Breast epithelium (tissue), 4 donors: ENCODE results near the gene KAT2B. TPM values are rescaled to one million over a fixed set of nuclear protein-coding genes. Genes with fewer than 3 reads are reported as not detected.

Source experiments
- DNase-seq, 2 donors: peaks; one replicate each; pipeline ENCODE4 v3.0.0-alpha.2; 2019; ENCODE audit warnings: low spot score in 2 of 2
- H3K27ac ChIP-seq, 2 donors: fragments of 200-600 bp; sonication (generic) in 1 of 2; one replicate each; pipeline ENCODE4 v1.5.1; 2016 to 2019; ENCODE audit warnings: mild to moderate bottlenecking in 1 of 2
- H3K27me3 ChIP-seq, 2 donors: fragments of 200-600 bp; sonication (generic) in 1 of 2; one replicate each; pipeline versions ENCODE4 v1.5.1 to v1.6.0; 2017 to 2019; ENCODE audit warnings: control low read depth in 1 of 2, mild to moderate bottlenecking in 1 of 2
- H3K36me3 ChIP-seq: fragments of 200-600 bp; one replicate; pipeline ENCODE4 v1.5.1; 2019
- H3K4me1 ChIP-seq, 2 donors: fragments of 200-600 bp; sonication (generic); one replicate each; pipeline ENCODE4 v1.5.1; 2016 to 2019; ENCODE audit warnings: control low read depth in 1 of 2
- H3K4me3 ChIP-seq, 3 donors: fragments of 200-600 bp; sonication (generic); 1 replicate in 2 of 3; 2 replicates in 1 of 3; pipeline ENCODE4 v1.5.1; 2016 to 2019; ENCODE audit warnings: mild to moderate bottlenecking in 3 of 3, moderate library complexity in 2 of 3
- H3K9me3 ChIP-seq, 2 donors: fragments of 200-600 bp; sonication (generic) in 1 of 2; one replicate each; pipeline ENCODE4 v1.5.1; 2016 to 2019; ENCODE audit warnings: control low read depth in 1 of 2
- CTCF ChIP-seq, 3 donors: fragments of 450-650 bp; IDR thresholded peaks; one replicate each; pipeline ENCODE4 v1.5.1; 2016 to 2017; ENCODE audit warnings: antibody characterized with exemption in 3 of 3, mild to moderate bottlenecking in 3 of 3, moderate library complexity in 3 of 3
- POLR2A ChIP-seq: fragments of 450-650 bp; IDR thresholded peaks from one replicate; pipeline ENCODE4 v1.6.1; 2016; ENCODE audit warnings: antibody characterized with exemption, mild to moderate bottlenecking, moderate library complexity
- POLR2AphosphoS5 ChIP-seq, 3 donors: sonication (generic); formaldehyde crosslinking; IDR thresholded peaks; one replicate each; pipeline ENCODE4 v1.6.1; 2017; ENCODE audit warnings: antibody characterized with exemption in 3 of 3
- intact Hi-C: fragments of 100-400 bp; cut with DNase I; formaldehyde crosslinking; loops from one replicate; pipeline ENCODE4 v1.15.1; 2023; ENCODE audit warnings: low total_unique reads
- total RNA-seq, 3 donors: library from RNA; depleted of rRNA; stranded (reverse); fragments of >200 nt; gene quantifications; one replicate each; pipeline ENCODE4 v1.1.0, GENCODE V29; 2016

Gene KAT2B
- total RNA-seq, 3 donors from 2014 or later, result 22.6 to 34.7 (median 34.0) TPM

GRCh38 chr3:20083253-20083652 is 43.0 kb downstream of the KAT2B start:
- Histone ChIP-seq H3K27me3 (no peaks in the 10 kb centered on the region), H3K36me3 (no peaks in the 10 kb centered on the region), H3K4me3 (no peak overlapping the region), H3K9me3 (no peaks in the 10 kb centered on the region), H3K27ac (no peak overlapping the region), H3K4me1 (no peaks in the 10 kb centered on the region)
- TF ChIP-seq CTCF (IDR thresholded peaks at IDR 0.05) (no peak), POLR2A (no peak), POLR2AphosphoS5 (IDR thresholded peaks at IDR 0.05) (no peak)
- intact Hi-C loops, result no loop called here
- no peak for DNase-seq

GRCh38 chr3:20083953-20084352 is 43.7 kb downstream of the KAT2B start:
- DNase-seq, result no peak
- intact Hi-C loops, result no loop called here
- H3K4me3 ChIP-seq, result no peak overlapping the region
- H3K9me3 ChIP-seq, result no peaks in the 10 kb centered on the region
- H3K27ac ChIP-seq, result no peak overlapping the region
- no peaks in the 10 kb centered on the region for H3K4me1 ChIP-seq
- TF ChIP-seq CTCF (IDR thresholded peaks at IDR 0.05) (no peak), POLR2AphosphoS5 (IDR thresholded peaks at IDR 0.05) (no peak), POLR2A (no peak)
- H3K27me3 ChIP-seq, result no peaks in the 10 kb centered on the region
- no peaks in the 10 kb centered on the region for H3K36me3 ChIP-seq

- Histone ChIP-seq H3K27me3 (no peaks in the 10 kb centered on the region), H3K4me1 (no peaks in the 10 kb centered on the region), H3K27ac (no peak overlapping the region), H3K36me3 (no peaks in the 10 kb centered on the region), H3K9me3 (no peaks in the 10 kb centered on the region), H3K4me3 (no peak overlapping the region)
- no peak for TF ChIP-seq POLR2AphosphoS5 (IDR thresholded peaks at IDR 0.05)
- no peak for TF ChIP-seq POLR2A
- TF ChIP-seq CTCF (IDR thresholded peaks at IDR 0.05), result no peak
- intact Hi-C loops, result no loop called here
- DNase-seq, result no peak
Observed at GRCh38 chr3:20091331-20092047, 51.2 kb downstream of the KAT2B start.

- H3K27ac ChIP-seq, result no peak overlapping the region
- intact Hi-C loops, result no loop called here
- DNase-seq, result no peak
- no peaks in the 10 kb centered on the region for H3K27me3 ChIP-seq
- H3K36me3 ChIP-seq, result no peaks in the 10 kb centered on the region
- TF ChIP-seq POLR2A (no peak), POLR2AphosphoS5 (IDR thresholded peaks at IDR 0.05) (no peak), CTCF (IDR thresholded peaks at IDR 0.05) (no peak)
- H3K9me3 ChIP-seq, result no peaks in the 10 kb centered on the region
- no peak overlapping the region for H3K4me3 ChIP-seq
- no peaks in the 10 kb centered on the region for H3K4me1 ChIP-seq
Observed at GRCh38 chr3:20095470-20095869, 55.2 kb downstream of the KAT2B start.

- no peak overlapping the region for H3K27ac ChIP-seq
- H3K4me3 ChIP-seq, result no peak overlapping the region
- H3K4me1 ChIP-seq, result no peaks in the 10 kb centered on the region
- TF ChIP-seq CTCF (IDR thresholded peaks at IDR 0.05), result no peak
- no peak for TF ChIP-seq POLR2AphosphoS5 (IDR thresholded peaks at IDR 0.05)
- no peak for TF ChIP-seq POLR2A
- no peaks in the 10 kb centered on the region for H3K27me3 ChIP-seq
- no peak for DNase-seq
- H3K36me3 ChIP-seq, result no peaks in the 10 kb centered on the region
- no peaks in the 10 kb centered on the region for H3K9me3 ChIP-seq
- intact Hi-C loops, result no loop called here
Observed at GRCh38 chr3:20096135-20096685, 56.0 kb downstream of the KAT2B start.
